Aorta (tissue), 5 donors: ENCODE measurements around the gene CCDC150. TPM values are rescaled to one million over a fixed set of nuclear protein-coding genes. Genes with fewer than 3 reads are reported as not detected.

Source experiments
- ATAC-seq: fragments of 200-7000 bp; cut with Tn5 transposase; one replicate; pipeline ENCODE4 v1.9.1; 2022; ENCODE audit warnings: moderate library complexity; ENCODE audit not compliant: low FRiP score
- DNase-seq, 2 donors: peaks; one replicate each; pipeline ENCODE4 v3.0.0-alpha.2; 2020
- H3K27ac ChIP-seq, 2 donors: one replicate each; pipeline ENCODE4 v1.5.1; 2013; ENCODE audit warnings: low read length in 2 of 2, mild to moderate bottlenecking in 2 of 2, moderate library complexity in 2 of 2, control low read depth in 1 of 2, inconsistent platforms in 1 of 2, low read depth in 1 of 2
- H3K27me3 ChIP-seq, 2 donors: one replicate each; pipeline ENCODE4 v1.6.1; 2013; ENCODE audit warnings: control low read depth in 1 of 2, low read length in 1 of 2, mild to moderate bottlenecking in 1 of 2, moderate library complexity in 1 of 2; ENCODE audit not compliant: insufficient read depth in 2 of 2, control insufficient read depth in 1 of 2
- H3K36me3 ChIP-seq, 2 donors: one replicate each; pipeline ENCODE4 v1.6.1; 2013; ENCODE audit warnings: control low read depth in 1 of 2, low read length in 1 of 2, mild to moderate bottlenecking in 1 of 2; ENCODE audit not compliant: insufficient read depth in 2 of 2, control insufficient read depth in 1 of 2
- H3K4me1 ChIP-seq, 2 donors: one replicate each; pipeline ENCODE4 v1.6.1; 2013; ENCODE audit warnings: low read length in 2 of 2, control low read depth in 1 of 2, mild to moderate bottlenecking in 1 of 2, moderate library complexity in 1 of 2; ENCODE audit not compliant: insufficient read depth in 2 of 2, control insufficient read depth in 1 of 2
- H3K4me3 ChIP-seq, 2 donors: one replicate each; pipeline ENCODE4 v1.5.1; 2013; ENCODE audit warnings: low read length in 2 of 2, control low read depth in 1 of 2, mild to moderate bottlenecking in 1 of 2
- H3K9me3 ChIP-seq: one replicate; pipeline ENCODE4 v1.6.1; 2013; ENCODE audit warnings: mild to moderate bottlenecking, low read length; ENCODE audit not compliant: control insufficient read depth
- WGBS, 2 donors: extraction: QIAGEN DNeasy Blood & Tissue Kit; methylation state at CpG; one replicate each; pipeline ENCODE4 v1.1.7; 2013; 5-methylcytosine and 5-hydroxymethylcytosine counted together
- intact Hi-C, 2 donors: fragments of 100-400 bp; cut with DNase I; formaldehyde crosslinking; loops; one replicate each; pipeline versions ENCODE4 v1.14.2 to v1.15.0; 2022
- polyA plus RNA-seq, 2 donors: library from polyadenylated mRNA; stranded (reverse); fragments of 200-250 nt; gene quantifications; one replicate each; pipeline ENCODE4 v1.2.3, GENCODE V29; 2013
- total RNA-seq, 2 donors: library from RNA; stranded (reverse); fragmentation: NEBNext Ultra II Directional; extraction: Animal tissue kit (Norgen Biotek cat#: 25700); gene quantifications; one replicate each; pipeline ENCODE4 v1.2.1, GENCODE V29; 2021
- donor health status: healthy with polysubstance abuse.
- donor health status: Bipolar disorder and iron deficiency.
- donor health status: DM: no; HTN: no; CAD: no.
- donor health status: DM: no; HTN: no; CAD: no.
- donor health status: DM: yes; HTN: yes; CAD: no.

Gene CCDC150
- total and polyA plus RNA-seq, 4 donors: 0.75 to 3.3 (median 1.2) TPM

DNA sequence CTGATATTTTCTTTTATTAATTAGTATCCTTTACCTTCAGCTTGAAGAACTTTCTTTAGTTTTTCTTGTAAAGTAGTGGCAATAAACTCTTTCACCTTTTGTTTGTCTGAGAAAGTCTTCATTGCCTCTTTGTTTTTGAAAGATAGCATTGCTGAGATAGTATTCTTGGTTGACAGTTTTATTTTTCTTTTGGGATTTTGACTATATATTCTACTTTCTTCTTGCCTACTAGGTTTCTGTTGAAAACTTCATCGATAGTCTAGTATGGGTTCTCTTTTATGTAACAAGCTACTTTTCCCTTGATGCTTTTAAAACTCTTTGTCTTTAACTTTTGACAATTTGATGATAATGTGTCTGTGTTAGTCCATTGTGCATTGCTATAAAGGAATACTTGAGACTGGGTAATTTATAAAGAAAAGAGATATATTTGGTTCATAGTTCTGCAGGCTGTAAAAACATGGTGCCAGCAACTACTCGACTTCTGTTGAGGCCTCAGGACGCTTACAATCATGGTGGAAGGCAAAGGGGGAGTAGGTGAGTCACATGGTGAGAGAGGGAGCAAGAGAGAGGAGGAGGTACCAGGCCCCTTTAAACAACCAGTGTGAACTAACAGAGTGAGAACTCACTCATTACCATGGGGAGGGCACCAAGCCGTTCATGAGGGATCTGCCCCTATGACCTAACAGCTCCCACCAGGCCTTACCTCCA, 12.0 kb downstream of the CCDC150 start:
- Histone ChIP-seq H3K27me3 (no peaks in the 10 kb centered on the region), H3K9me3 (peaks cover 2% of the 10 kb centered on the region), H3K36me3 (no peaks in the 10 kb centered on the region), H3K4me1 (no peaks in the 10 kb centered on the region), H3K27ac (no peak overlapping the region), H3K4me3 (no peak overlapping the region)
- DNase-seq (no peak), ATAC-seq (no peak)
- 71 to 72% methylated on average over 4 of the region's 4 CpGs for WGBS, 2 donors
- intact Hi-C loops: no loop called here

DNA sequence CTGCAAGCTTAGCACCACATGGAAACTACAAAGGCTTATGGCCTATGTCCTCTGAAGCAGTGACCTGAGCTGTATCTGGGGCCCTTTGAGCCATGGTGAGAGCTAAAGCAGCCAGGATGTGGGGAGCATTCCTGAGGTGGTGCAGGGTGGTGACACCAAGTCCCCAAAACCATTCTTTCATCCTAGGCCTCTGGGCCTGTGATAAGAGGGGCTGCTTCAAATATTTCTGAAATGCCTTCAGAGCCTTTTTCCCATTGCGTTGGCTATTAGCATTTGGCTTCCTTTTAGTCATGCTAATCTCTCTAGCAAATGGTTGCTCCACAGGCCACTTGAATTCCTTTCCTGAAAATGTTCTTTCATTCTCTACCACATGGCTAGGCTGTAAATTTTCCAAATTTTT, 13.4 kb downstream of the CCDC150 start:
- WGBS, 2 donors: 98 to 100% methylated on average over 1 of the region's 1 CpG
- ATAC-seq (no peak), DNase-seq (no peak)
- intact Hi-C loops: no loop called here
- Histone ChIP-seq H3K27me3 (no peaks in the 10 kb centered on the region), H3K9me3 (peaks cover 2% of the 10 kb centered on the region), H3K4me3 (peak overlapping the region in 1 of 2 donors; percentile 20), H3K27ac (no peak overlapping the region), H3K36me3 (no peaks in the 10 kb centered on the region), H3K4me1 (no peaks in the 10 kb centered on the region)

DNA sequence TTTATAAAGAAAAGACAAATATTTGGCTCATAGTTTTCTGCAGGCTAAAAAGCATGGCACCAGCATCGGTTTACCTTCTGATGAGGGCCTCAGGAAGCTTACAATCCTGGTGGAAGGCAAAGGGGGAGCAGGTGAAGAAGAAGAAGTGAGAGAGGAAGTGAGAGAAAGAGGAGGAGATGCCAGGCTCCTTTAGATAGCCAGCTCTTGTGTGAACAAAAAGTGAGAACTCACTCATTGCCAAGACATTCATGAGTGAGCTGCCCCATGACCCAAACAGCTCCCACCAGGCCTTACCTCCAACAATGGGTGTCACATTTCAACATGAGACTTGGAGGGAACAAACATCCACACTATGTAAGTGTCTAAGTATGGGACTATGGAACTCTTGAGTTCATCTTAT, 14.3 kb downstream of the CCDC150 start:
- H3K4me3 ChIP-seq: no peak overlapping the region
- no peak overlapping the region for H3K27ac ChIP-seq
- H3K27me3 ChIP-seq: no peaks in the 10 kb centered on the region
- no peaks in the 10 kb centered on the region for H3K4me1 ChIP-seq
- peaks cover 2% of the 10 kb centered on the region for H3K9me3 ChIP-seq
- no peak for DNase-seq
- intact Hi-C loops: no loop called here
- 90 to 94% methylated on average over 1 of the region's 1 CpG for WGBS, 2 donors
- no peaks in the 10 kb centered on the region for H3K36me3 ChIP-seq
- no peak for ATAC-seq

- intact Hi-C loops: no loop called here
- DNase-seq (no peak), ATAC-seq (no peak)
- H3K9me3 ChIP-seq: peaks cover 2% of the 10 kb centered on the region
- no peaks in the 10 kb centered on the region for H3K4me1 ChIP-seq
- 16 to 32% methylated on average over 1 of the region's 1 CpG for WGBS, 2 donors
- no peak overlapping the region for H3K4me3 ChIP-seq
- no peaks in the 10 kb centered on the region for H3K27me3 ChIP-seq
- H3K27ac ChIP-seq: no peak overlapping the region
- no peaks in the 10 kb centered on the region for H3K36me3 ChIP-seq
These were observed 16.2 kb downstream of the CCDC150 start for GRCh38 chr2:196655761-196656160.

GRCh38 chr2:196657333-196657732, 17.8 kb downstream of the CCDC150 start:
- Histone ChIP-seq H3K9me3 (no peaks in the 10 kb centered on the region), H3K4me1 (no peaks in the 10 kb centered on the region), H3K27me3 (no peaks in the 10 kb centered on the region), H3K4me3 (no peak overlapping the region), H3K27ac (no peak overlapping the region), H3K36me3 (no peaks in the 10 kb centered on the region)
- ATAC-seq (no peak), DNase-seq (no peak)
- 92 to 97% methylated on average over 2 of the region's 2 CpGs for WGBS, 2 donors
- intact Hi-C loops: no loop called here

DNA sequence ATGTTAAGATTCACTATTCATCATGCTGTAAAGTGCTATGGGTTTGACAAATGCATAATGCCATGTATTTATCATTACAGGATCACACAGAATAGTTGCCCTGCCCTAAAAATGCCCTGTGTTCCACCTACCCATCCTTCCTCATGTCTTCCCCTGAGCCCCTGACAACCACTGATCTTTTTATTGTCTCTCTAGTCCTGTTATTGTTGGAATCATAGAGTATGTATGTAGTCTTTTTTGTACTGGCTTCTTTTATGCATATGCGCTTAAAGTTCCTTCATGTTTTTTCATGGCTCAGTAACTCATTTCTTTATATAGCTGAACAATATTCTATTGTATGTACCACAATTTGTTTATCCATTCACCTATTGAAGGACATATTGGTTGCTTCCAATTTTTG, 20.3 kb downstream of the CCDC150 start:
- Histone ChIP-seq H3K27me3 (no peaks in the 10 kb centered on the region), H3K4me1 (no peaks in the 10 kb centered on the region), H3K27ac (no peak overlapping the region), H3K36me3 (no peaks in the 10 kb centered on the region), H3K4me3 (no peak overlapping the region), H3K9me3 (no peaks in the 10 kb centered on the region)
- DNase-seq: no peak
- ATAC-seq: no peak
- intact Hi-C loops: no loop called here
- WGBS, 2 donors: 98 to 100% methylated on average over 1 of the region's 1 CpG

DNA sequence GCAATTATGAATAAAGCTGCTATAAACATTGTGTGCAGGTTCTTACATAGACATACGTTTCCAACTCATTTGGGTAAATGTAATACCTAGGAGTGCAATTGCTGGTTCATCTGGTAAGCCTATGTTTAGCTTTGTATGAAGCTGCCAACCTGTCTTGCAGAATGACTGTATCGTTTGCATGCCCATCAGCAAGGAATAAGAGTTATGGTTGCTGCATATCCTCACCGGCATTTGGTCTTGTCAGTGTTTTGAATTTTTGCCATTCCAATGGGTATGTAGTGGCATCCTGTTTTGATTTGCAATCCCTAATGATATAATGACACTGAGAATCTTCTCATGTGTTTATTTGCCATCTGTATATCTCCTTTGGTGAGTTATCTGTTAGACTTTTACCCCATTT, 20.7 kb downstream of the CCDC150 start:
- intact Hi-C loops: no loop called here
- no peaks in the 10 kb centered on the region for H3K27me3 ChIP-seq
- WGBS, 2 donors: 75 to 79% methylated on average over 3 of the region's 3 CpGs
- no peaks in the 10 kb centered on the region for H3K36me3 ChIP-seq
- no peak for DNase-seq
- ATAC-seq: no peak
- H3K4me3 ChIP-seq: no peak overlapping the region
- H3K4me1 ChIP-seq: no peaks in the 10 kb centered on the region
- no peaks in the 10 kb centered on the region for H3K9me3 ChIP-seq
- no peak overlapping the region for H3K27ac ChIP-seq

DNA sequence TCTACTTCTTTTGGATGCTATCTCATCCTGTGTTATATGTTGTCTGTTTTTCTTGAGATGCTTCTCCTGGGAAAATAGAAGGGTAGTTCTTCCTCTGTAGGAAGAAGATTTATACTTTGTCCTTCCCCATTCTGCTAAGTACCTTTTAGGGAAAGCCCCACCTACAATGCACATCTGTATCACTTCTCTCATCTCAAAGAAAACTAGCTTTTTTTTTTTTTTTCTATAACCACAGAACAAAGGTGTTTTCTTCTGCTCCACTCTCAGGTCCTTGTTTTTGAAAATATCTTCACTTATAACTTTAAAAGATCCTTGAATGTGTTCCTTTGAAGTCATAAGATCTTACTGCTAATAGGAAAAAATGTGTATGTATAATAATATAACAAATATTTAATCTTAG, 30.8 kb downstream of the CCDC150 start:
- ATAC-seq (no peak), DNase-seq (no peak)
- intact Hi-C loops: no loop called here
- H3K4me1 ChIP-seq: peaks cover 0 to 2% of the 10 kb centered on the region in 2 donors
- no peaks in the 10 kb centered on the region for H3K27me3 ChIP-seq
- no peaks in the 10 kb centered on the region for H3K36me3 ChIP-seq
- no peak overlapping the region for H3K27ac ChIP-seq
- no peak overlapping the region for H3K4me3 ChIP-seq
- H3K9me3 ChIP-seq: no peaks in the 10 kb centered on the region

DNA sequence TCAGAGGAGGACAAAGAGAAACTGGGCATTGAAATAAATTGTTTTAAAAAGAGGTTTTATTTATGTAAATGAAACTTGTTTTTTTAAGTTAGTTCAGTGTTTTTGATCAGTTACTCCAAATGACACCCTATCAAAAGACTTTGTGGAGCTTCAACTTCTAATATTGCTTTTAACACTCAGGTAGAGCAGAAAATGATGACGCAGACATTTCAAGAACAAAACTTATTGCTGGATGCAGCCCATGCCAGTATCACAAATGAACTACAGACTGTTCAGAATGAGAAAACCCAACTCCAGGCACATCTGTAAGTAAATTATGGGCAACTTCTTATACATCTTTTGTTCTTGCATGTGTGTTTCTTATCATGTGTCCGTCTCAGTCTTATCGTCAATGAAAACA, 36.4 kb downstream of the CCDC150 start:
- Histone ChIP-seq H3K9me3 (no peaks in the 10 kb centered on the region), H3K36me3 (no peaks in the 10 kb centered on the region), H3K4me3 (no peak overlapping the region), H3K27me3 (no peaks in the 10 kb centered on the region), H3K27ac (no peak overlapping the region), H3K4me1 (no peaks in the 10 kb centered on the region)
- intact Hi-C loops: no loop called here
- no peak for DNase-seq
- no peak for ATAC-seq
- 23 to 25% methylated on average over 3 of the region's 3 CpGs for WGBS, 2 donors
